ENCODE data around the gene NEU2.

- TF ChIP-seq YY1 (IDR thresholded peaks at IDR 0.05) (no peak), CTCF (IDR thresholded peaks at IDR 0.05; ENCODE audit: low read depth, low read length, missing input control) (no peak), ZBTB33 (IDR thresholded peaks at IDR 0.05) (no peak), ATF3 (IDR thresholded peaks at IDR 0.05) (no peak), GABPA (IDR thresholded peaks at IDR 0.05 in 1 of 2, conservative IDR thresholded peaks at IDR 0.05 in 1 of 2) (no peak), REST (IDR thresholded peaks at IDR 0.05) (no peak), EGR1 (IDR thresholded peaks at IDR 0.05; ENCODE audit: low read depth in 2 of 2) (no peak), MAX (IDR thresholded peaks at IDR 0.05) (no peak), FOXA2 (IDR thresholded peaks at IDR 0.05) (no peak), TAF1 (conservative IDR thresholded peaks at IDR 0.05) (no peak)
These were observed 6.8 kb upstream of the NEU2 start for GRCh38 chr2:233025706-233026105.
